ENCODE results near the gene SLC28A1. TPM values are rescaled to one million over a fixed set of nuclear protein-coding genes. Genes with fewer than 3 reads are reported as not detected.

Gene SLC28A1
- polyA plus RNA-seq, 1 of the 3 experiments (the other 2 are of a cell fraction) = not detected

GRCh38 chr15:84992157-84992944, 107.9 kb downstream of the SLC28A1 start:
- H3K9me3 ChIP-seq = no peaks in the 10 kb centered on the region
- TF ChIP-seq FOSL2 (IDR thresholded peaks at IDR 0.05; ENCODE audit: borderline replicate concordance, low read depth) (peak; percentile 53; the same call in 1 of the 2 replicates), TAF1 (IDR thresholded peaks at IDR 0.05; ENCODE audit: borderline replicate concordance, low read depth, low read length) (no peak), PBX3 (IDR thresholded peaks at IDR 0.05) (peak; percentile 71)
- no peaks in the 10 kb centered on the region for H3K9me2 ChIP-seq
- peaks cover 0 to 3% of the 10 kb centered on the region in 2 experiments for H3K36me3 ChIP-seq (replicated peaks in 1 of 2; ENCODE audit: control insufficient read depth in 1 of 2, insufficient read depth in 2 of 2, low read length in 1 of 2)
- DNase-seq = no peak
- H3K79me2 ChIP-seq (ENCODE audit: insufficient read depth) = peaks cover 93% of the 10 kb centered on the region
- H2AFZ ChIP-seq (ENCODE audit: low read depth) = no peak overlapping the region
- peaks cover 26% of the 10 kb centered on the region for H4K20me1 ChIP-seq (ENCODE audit: insufficient read depth)
- 60% methylated on average over 4 of the region's 4 CpGs for WGBS (ENCODE audit: low lambda C conversion rate)
- peaks cover 0 to 5% of the 10 kb centered on the region in 2 experiments; a peak in 1 of 4 replicates for H3K4me1 ChIP-seq (ENCODE audit: control insufficient read depth in 1 of 2, insufficient read depth in 2 of 2, low read depth in 1 of 2, low read length in 1 of 2)
- H3K27ac ChIP-seq (ENCODE audit: low read depth in 2 of 2, low read length in 1 of 2) = 0 out of 4 replicates have a peak overlapping the region, but pooled peaks of 1 of the 2 experiments have one; percentile 8
- H3K4me3 ChIP-seq (ENCODE audit: low read depth in 2 of 2, low read length in 1 of 2) = no peak overlapping the region
- H3K27me3 ChIP-seq (ENCODE audit: insufficient read depth) = no peaks in the 10 kb centered on the region
- ChIA-PET CTCF (interaction anchor here (1.1 to 2.2 kb wide), 3 partner anchors 11 to 176 kb away, joined by 3 to 8 read pairs (median 5); partner anchors contain the start of gene PDE8A), POLR2A (no interaction called here)
- H3F3A ChIP-seq (replicated peaks; ENCODE audit: insufficient read depth) = peaks cover 12% of the 10 kb centered on the region
- H3K9ac ChIP-seq = no peak overlapping the region
- H3K4me2 ChIP-seq = no peak overlapping the region

Small RNA genes within 50 kb of the gene (small RNA-seq; reads per million reads assigned to genes)
- 0 reads per million in 7 experiments for gene RF00402
- gene RNU6-339P = 0 reads per million in 7 experiments
- gene RNU6-796P = 0 reads per million in 7 experiments

Other genes starting within 250 kb of the SLC28A1 start
- 32.9 and 49.6 TPM in 2 replicates for gene WDR73, start 230.4 kb upstream of the SLC28A1 start, polyA plus RNA-seq (2012; rRNA removed)
- 5.3 and 6.5 TPM in 2 replicates for gene NMB, start 226.5 kb upstream of the SLC28A1 start, polyA plus RNA-seq (2012; rRNA removed)
- gene SEC11A, start 168.5 kb upstream of the SLC28A1 start, polyA plus RNA-seq (2012; rRNA removed) = 107 and 134 TPM in 2 replicates
- gene ZNF592, start 136.1 kb upstream of the SLC28A1 start, polyA plus RNA-seq (2012; rRNA removed) = 8.0 and 8.7 TPM in 2 replicates
- 0.16 TPM in 2 replicates for gene ALPK3, start 67.3 kb upstream of the SLC28A1 start, polyA plus RNA-seq (2012; rRNA removed)
- gene PDE8A, start 97.2 kb downstream of the SLC28A1 start, polyA plus RNA-seq (2012; rRNA removed) = 13.4 and 18.7 TPM in 2 replicates

All from SK-N-SH (cell line).